Liver (tissue), 3 donors: ENCODE data around the gene HSPA12B.

ENCODE experiments used
- EGR1 ChIP-seq, 2 donors: IDR thresholded peaks; 2 replicates each; pipeline ENCODE4 v1.6.1; 2016 to 2018; ENCODE audit warnings: antibody characterized with exemption in 2 of 2, low read depth in 2 of 2
- GABPA ChIP-seq, 2 donors: IDR thresholded peaks in 1 of 2; conservative IDR thresholded peaks in 1 of 2; 2 replicates each; pipeline ENCODE4 v1.6.1; 2016; ENCODE audit warnings: antibody characterized with exemption in 2 of 2, mild to moderate bottlenecking in 1 of 2, moderate library complexity in 1 of 2
- YY1 ChIP-seq: IDR thresholded peaks from 2 replicates; pipeline ENCODE4 v1.6.1; 2016; ENCODE audit warnings: antibody characterized with exemption, mild to moderate bottlenecking
- TF ChIP-seq, protein P1 (sequence below): fragments of 150-350 bp; IDR thresholded peaks from 2 replicates; pipeline ENCODE4 v1.5.1; 2017; ENCODE audit warnings: improper control_type of control experiment, low read depth, low read length; ENCODE audit not compliant: missing input control
- TF ChIP-seq, protein P2 (sequence below): IDR thresholded peaks from 2 replicates; pipeline ENCODE4 v1.6.1; 2016; ENCODE audit warnings: antibody characterized with exemption
- TF ChIP-seq, protein P3 (sequence below): IDR thresholded peaks from 2 replicates; pipeline ENCODE4 v1.6.1; 2016; ENCODE audit warnings: antibody characterized with exemption
- TF ChIP-seq, protein P4 (sequence below): IDR thresholded peaks from 2 replicates; pipeline ENCODE4 v1.6.1; 2016; ENCODE audit warnings: antibody characterized with exemption
- TF ChIP-seq, protein P5 (sequence below): IDR thresholded peaks from 2 replicates; pipeline ENCODE4 v1.6.1; 2016; ENCODE audit warnings: antibody characterized with exemption, mild to moderate bottlenecking
- donor health status: healthy.
- donor health status: healthy.

DNA sequence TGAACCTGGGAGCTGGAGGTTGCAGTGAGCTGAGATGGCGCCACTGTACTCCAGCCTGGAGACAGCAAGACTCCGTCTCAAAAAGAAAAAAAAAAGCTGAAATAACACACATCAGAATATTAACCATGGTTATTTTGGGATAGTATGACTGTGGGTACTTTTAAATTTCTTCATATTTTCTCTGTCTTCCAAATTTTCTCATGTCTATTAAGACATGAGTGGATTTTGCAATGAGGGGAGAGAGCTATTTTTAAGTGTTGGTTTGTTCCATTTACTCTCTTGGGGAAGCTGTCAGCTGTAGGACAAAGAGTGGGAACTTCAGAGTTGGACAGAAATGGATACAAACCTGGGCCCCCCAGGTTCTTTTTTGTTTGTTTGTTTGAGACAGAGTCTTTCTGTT is 24.8 kb downstream of the HSPA12B start:
- TF ChIP-seq YY1 (no peak), EGR1 (IDR thresholded peaks at IDR 0.05; ENCODE audit: low read depth in 2 of 2) (no peak), GABPA (IDR thresholded peaks at IDR 0.05 in 1 of 2, conservative IDR thresholded peaks at IDR 0.05 in 1 of 2) (no peak)
- TF ChIP-seq, protein P1, sequence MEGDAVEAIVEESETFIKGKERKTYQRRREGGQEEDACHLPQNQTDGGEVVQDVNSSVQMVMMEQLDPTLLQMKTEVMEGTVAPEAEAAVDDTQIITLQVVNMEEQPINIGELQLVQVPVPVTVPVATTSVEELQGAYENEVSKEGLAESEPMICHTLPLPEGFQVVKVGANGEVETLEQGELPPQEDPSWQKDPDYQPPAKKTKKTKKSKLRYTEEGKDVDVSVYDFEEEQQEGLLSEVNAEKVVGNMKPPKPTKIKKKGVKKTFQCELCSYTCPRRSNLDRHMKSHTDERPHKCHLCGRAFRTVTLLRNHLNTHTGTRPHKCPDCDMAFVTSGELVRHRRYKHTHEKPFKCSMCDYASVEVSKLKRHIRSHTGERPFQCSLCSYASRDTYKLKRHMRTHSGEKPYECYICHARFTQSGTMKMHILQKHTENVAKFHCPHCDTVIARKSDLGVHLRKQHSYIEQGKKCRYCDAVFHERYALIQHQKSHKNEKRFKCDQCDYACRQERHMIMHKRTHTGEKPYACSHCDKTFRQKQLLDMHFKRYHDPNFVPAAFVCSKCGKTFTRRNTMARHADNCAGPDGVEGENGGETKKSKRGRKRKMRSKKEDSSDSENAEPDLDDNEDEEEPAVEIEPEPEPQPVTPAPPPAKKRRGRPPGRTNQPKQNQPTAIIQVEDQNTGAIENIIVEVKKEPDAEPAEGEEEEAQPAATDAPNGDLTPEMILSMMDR, result no peak
- TF ChIP-seq, protein P2, sequence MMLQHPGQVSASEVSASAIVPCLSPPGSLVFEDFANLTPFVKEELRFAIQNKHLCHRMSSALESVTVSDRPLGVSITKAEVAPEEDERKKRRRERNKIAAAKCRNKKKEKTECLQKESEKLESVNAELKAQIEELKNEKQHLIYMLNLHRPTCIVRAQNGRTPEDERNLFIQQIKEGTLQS, result no peak
- TF ChIP-seq, protein P3, sequence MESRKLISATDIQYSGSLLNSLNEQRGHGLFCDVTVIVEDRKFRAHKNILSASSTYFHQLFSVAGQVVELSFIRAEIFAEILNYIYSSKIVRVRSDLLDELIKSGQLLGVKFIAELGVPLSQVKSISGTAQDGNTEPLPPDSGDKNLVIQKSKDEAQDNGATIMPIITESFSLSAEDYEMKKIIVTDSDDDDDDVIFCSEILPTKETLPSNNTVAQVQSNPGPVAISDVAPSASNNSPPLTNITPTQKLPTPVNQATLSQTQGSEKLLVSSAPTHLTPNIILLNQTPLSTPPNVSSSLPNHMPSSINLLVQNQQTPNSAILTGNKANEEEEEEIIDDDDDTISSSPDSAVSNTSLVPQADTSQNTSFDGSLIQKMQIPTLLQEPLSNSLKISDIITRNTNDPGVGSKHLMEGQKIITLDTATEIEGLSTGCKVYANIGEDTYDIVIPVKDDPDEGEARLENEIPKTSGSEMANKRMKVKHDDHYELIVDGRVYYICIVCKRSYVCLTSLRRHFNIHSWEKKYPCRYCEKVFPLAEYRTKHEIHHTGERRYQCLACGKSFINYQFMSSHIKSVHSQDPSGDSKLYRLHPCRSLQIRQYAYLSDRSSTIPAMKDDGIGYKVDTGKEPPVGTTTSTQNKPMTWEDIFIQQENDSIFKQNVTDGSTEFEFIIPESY, result no peak
- TF ChIP-seq, protein P4, sequence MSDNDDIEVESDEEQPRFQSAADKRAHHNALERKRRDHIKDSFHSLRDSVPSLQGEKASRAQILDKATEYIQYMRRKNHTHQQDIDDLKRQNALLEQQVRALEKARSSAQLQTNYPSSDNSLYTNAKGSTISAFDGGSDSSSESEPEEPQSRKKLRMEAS, result no peak
- TF ChIP-seq, protein P5, sequence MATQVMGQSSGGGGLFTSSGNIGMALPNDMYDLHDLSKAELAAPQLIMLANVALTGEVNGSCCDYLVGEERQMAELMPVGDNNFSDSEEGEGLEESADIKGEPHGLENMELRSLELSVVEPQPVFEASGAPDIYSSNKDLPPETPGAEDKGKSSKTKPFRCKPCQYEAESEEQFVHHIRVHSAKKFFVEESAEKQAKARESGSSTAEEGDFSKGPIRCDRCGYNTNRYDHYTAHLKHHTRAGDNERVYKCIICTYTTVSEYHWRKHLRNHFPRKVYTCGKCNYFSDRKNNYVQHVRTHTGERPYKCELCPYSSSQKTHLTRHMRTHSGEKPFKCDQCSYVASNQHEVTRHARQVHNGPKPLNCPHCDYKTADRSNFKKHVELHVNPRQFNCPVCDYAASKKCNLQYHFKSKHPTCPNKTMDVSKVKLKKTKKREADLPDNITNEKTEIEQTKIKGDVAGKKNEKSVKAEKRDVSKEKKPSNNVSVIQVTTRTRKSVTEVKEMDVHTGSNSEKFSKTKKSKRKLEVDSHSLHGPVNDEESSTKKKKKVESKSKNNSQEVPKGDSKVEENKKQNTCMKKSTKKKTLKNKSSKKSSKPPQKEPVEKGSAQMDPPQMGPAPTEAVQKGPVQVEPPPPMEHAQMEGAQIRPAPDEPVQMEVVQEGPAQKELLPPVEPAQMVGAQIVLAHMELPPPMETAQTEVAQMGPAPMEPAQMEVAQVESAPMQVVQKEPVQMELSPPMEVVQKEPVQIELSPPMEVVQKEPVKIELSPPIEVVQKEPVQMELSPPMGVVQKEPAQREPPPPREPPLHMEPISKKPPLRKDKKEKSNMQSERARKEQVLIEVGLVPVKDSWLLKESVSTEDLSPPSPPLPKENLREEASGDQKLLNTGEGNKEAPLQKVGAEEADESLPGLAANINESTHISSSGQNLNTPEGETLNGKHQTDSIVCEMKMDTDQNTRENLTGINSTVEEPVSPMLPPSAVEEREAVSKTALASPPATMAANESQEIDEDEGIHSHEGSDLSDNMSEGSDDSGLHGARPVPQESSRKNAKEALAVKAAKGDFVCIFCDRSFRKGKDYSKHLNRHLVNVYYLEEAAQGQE, result no peak
